Panc1 (cell line): ENCODE results near the gene CCNB1IP1. TPM values are rescaled to one million over a fixed set of nuclear protein-coding genes. Genes with fewer than 3 reads are reported as not detected.
"Not testable (repeated sequence)": the region's sequence is repeated elsewhere in the genome, so short reads cannot be mapped to it uniquely, and the experiment has no call there.

Experiments used
- ATAC-seq: fragments of 200-7000 bp; cut with Tn5 transposase; 2 replicates; pipeline ENCODE4 v1.9.1; 2020; ENCODE audit warnings: mild to moderate bottlenecking, moderate library complexity
- BruUV-seq: library from RNA; stranded (reverse); fragments of 400-500 nt; replicated peaks from 2 replicates; lab custom pipeline; 2021; lab: Mats Ljungman, UMichigan
- CTCF ChIA-PET: fragments of 300-600 bp; sonication (Branson Sonifier 250); formaldehyde crosslinking; loops from one replicate; lab custom pipeline; 2022; ENCODE audit warnings: antibody characterized with exemption; lab: Charles Lee
- POLR2A ChIA-PET: fragments of 300-600 bp; sonication (Branson Sonifier 250); formaldehyde crosslinking; loops from one replicate; lab custom pipeline; 2022; ENCODE audit warnings: antibody characterized with exemption; lab: Charles Lee
- DNase-seq: peaks from one replicate; pipeline ENCODE4 v3.0.0-alpha.2; 2010; ENCODE audit warnings: low read depth, low spot score
- H3K27ac ChIP-seq: 2 replicates; pipeline ENCODE4 v1.5.1; 2011; ENCODE audit warnings: mild to moderate bottlenecking, low read length, inconsistent platforms
- H3K27me3 ChIP-seq: fragments of 200-500 bp; sonication (Bioruptor generic); 2 replicates; pipeline ENCODE4 v1.6.0; 2014; ENCODE audit warnings: low read length, inconsistent platforms; ENCODE audit not compliant: control insufficient read depth, insufficient read depth
- H3K36me3 ChIP-seq: fragments of 200-500 bp; sonication (Bioruptor generic); 2 replicates; pipeline ENCODE4 v1.5.1; 2014; ENCODE audit warnings: inconsistent platforms, mild to moderate bottlenecking, low read length, moderate library complexity; ENCODE audit not compliant: control insufficient read depth, insufficient read depth
- H3K4me1 ChIP-seq: 2 replicates; pipeline ENCODE4 v1.5.1; 2011; ENCODE audit warnings: inconsistent platforms, mild to moderate bottlenecking, low read length, moderate library complexity; ENCODE audit not compliant: control insufficient read depth, insufficient read depth
- H3K4me3 ChIP-seq, 2 experiments: 2 replicates each; pipeline ENCODE4 v1.5.1; 2011 to 2012; ENCODE audit warnings: low read depth in 2 of 2, low read length in 2 of 2, mild to moderate bottlenecking in 2 of 2, inconsistent platforms in 1 of 2, moderate library complexity in 1 of 2
- H3K9me3 ChIP-seq: fragments of 200-500 bp; sonication (Bioruptor generic); 2 replicates; pipeline ENCODE4 v1.5.1; 2014; ENCODE audit warnings: low read depth, mild to moderate bottlenecking, inconsistent platforms, low read length, moderate library complexity; ENCODE audit not compliant: control insufficient read depth, insufficient read depth
- CTCF ChIP-seq: fragments of 450-650 bp; IDR thresholded peaks from 2 replicates; pipeline ENCODE4 v1.5.1; 2017; ENCODE audit warnings: mild to moderate bottlenecking
- POLR2AphosphoS5 ChIP-seq: IDR thresholded peaks from 2 replicates; pipeline ENCODE4 v1.6.1; 2012; ENCODE audit warnings: mild to moderate bottlenecking, low read depth, low read length, moderate library complexity
- REST ChIP-seq, 2 experiments: IDR thresholded peaks; 2 replicates each; pipeline ENCODE4 v1.6.1; 2011 to 2012; ENCODE audit warnings: low read depth in 2 of 2, control low read depth in 1 of 2, low read length in 1 of 2, mild to moderate bottlenecking in 1 of 2, moderate library complexity in 1 of 2; ENCODE audit not compliant: insufficient read depth in 1 of 2
- SIN3A ChIP-seq: IDR thresholded peaks from 2 replicates; pipeline ENCODE4 v1.6.1; 2012; ENCODE audit warnings: low read depth, mild to moderate bottlenecking, low read length, moderate library complexity, borderline replicate concordance; ENCODE audit not compliant: insufficient read depth
- TCF7L2 ChIP-seq: IDR thresholded peaks from 2 replicates; pipeline ENCODE4 v1.6.1; 2011; ENCODE audit warnings: mild to moderate bottlenecking, low read depth, low read length, inconsistent platforms
- in situ Hi-C: cut with HindIII; loops from 2 replicates; pipeline ENCODE4 v1.10.0; 2016; ENCODE audit warnings: low sequenced_read_pairs, low pct_unique_long_range_greater_than_20kb
- intact Hi-C: fragments of 100-400 bp; cut with micrococcal nuclease; formaldehyde crosslinking; loops from one replicate; pipeline ENCODE4 v1.10.0; 2022; ENCODE audit not compliant: unreplicated experiment
- total RNA-seq: library from RNA; stranded (reverse); gene quantifications from one replicate; pipeline ENCODE4 v1.2.1, GENCODE V29; 2021; ENCODE audit not compliant: unreplicated experiment

Gene CCNB1IP1
- total RNA-seq, 1 experiment from 2014 or later = 20.3 TPM

- H3K36me3 ChIP-seq = peaks cover 4% of the 10 kb centered on the region; the same call in 1 of the 2 replicates
- no peak overlapping the region for H3K27ac ChIP-seq
- TF ChIP-seq POLR2AphosphoS5 (no peak), SIN3A (no peak), CTCF (no peak)
- H3K4me1 ChIP-seq = peaks cover 3% of the 10 kb centered on the region; the same call in 1 of the 2 replicates
- H3K9me3 ChIP-seq = no peaks in the 10 kb centered on the region
- DNase-seq (no peak), ATAC-seq (no peak)
- no peaks in the 10 kb centered on the region for H3K27me3 ChIP-seq
- in situ Hi-C loops = no loop called here
- ChIA-PET CTCF (no interaction called here), POLR2A (no interaction called here)
- no TSS peak for BruUV-seq
- H3K4me3 ChIP-seq = peak overlapping the region in 1 of 2 experiments; percentile 62; a peak in 2 of 4 replicates
- intact Hi-C loops = no loop called here
These were observed 8.6 kb upstream of the CCNB1IP1 start for GRCh38 chr14:20341646-20342045.

GRCh38 chr14:20341032-20341431 is 8.0 kb upstream of the CCNB1IP1 start:
- H3K36me3 ChIP-seq, H3K4me3 ChIP-seq, ATAC-seq, in situ Hi-C loops, DNase-seq, H3K9me3 ChIP-seq, H3K4me1 ChIP-seq, H3K27me3 ChIP-seq, POLR2A ChIA-PET, H3K27ac ChIP-seq, intact Hi-C loops, BruUV-seq, CTCF ChIA-PET: not testable (repeated sequence)

GRCh38 chr14:20334017-20334416 is 938 bp upstream of the CCNB1IP1 start:
- ChIA-PET CTCF (no interaction called here), POLR2A (interaction anchor here (2.3 kb wide), 1 partner anchor 9 kb away, joined by 17 read pairs; the partner anchor contains the start of gene PARP2)
- in situ Hi-C loops = no loop called here

More at GRCh38 chr14:20334017-20334416, 938 bp upstream of the CCNB1IP1 start:
- no peak for TF ChIP-seq TCF7L2
- no peak for TF ChIP-seq CTCF
- no peak for TF ChIP-seq POLR2AphosphoS5
- TF ChIP-seq SIN3A = no peak
- no peak for TF ChIP-seq REST (IDR thresholded peaks at IDR 0.05; ENCODE audit: insufficient read depth in 1 of 2, low read depth in 2 of 2, low read length in 1 of 2)
- peaks cover 6% of the 10 kb centered on the region for H3K4me1 ChIP-seq
- ATAC-seq (no peak), DNase-seq (no peak)
- H3K36me3 ChIP-seq = peaks cover 6% of the 10 kb centered on the region; the same call in 1 of the 2 replicates
- intact Hi-C loops = no loop called here
- no peaks in the 10 kb centered on the region for H3K9me3 ChIP-seq
- H3K27ac ChIP-seq = no peak overlapping the region
- H3K27me3 ChIP-seq = no peaks in the 10 kb centered on the region
- BruUV-seq = no TSS peak
- no peak overlapping the region for H3K4me3 ChIP-seq
